ENCODE results near the gene TTF2. TPM values are rescaled to one million over a fixed set of nuclear protein-coding genes. Genes with fewer than 3 reads are reported as not detected.

TTF2 gene
- total RNA-seq, 1 experiment from 2014 or later = 31.9 TPM

GRCh38 chr1:117076648-117077047 lies 16.5 kb downstream of the TTF2 start:
- ChIA-PET CTCF (no interaction called here), POLR2A (no interaction called here)

GRCh38 chr1:117077267-117077666 lies 17.1 kb downstream of the TTF2 start:
- H3K4me1 Mint-ChIP-seq (ENCODE audit: low read depth, unreplicated experiment) = no peaks in the 10 kb centered on the region
- intact Hi-C loops (cut with micrococcal nuclease; ENCODE audit: unreplicated experiment) = no loop called here
- no peaks in the 10 kb centered on the region for H3K9me3 Mint-ChIP-seq (ENCODE audit: unreplicated experiment)
- no peak for TF ChIP-seq CTCF (IDR thresholded peaks at IDR 0.05; ENCODE audit: insufficient read depth in 1 of 2, low read depth in 1 of 2, low read length in 1 of 2, severe bottlenecking in 1 of 2, unreplicated experiment in 1 of 2)
- Histone ChIP-seq H3K4me3 (ENCODE audit: low read depth, low read length) (no peak overlapping the region), H3K36me3 (ENCODE audit: control insufficient read depth, insufficient read depth, low read length) (no peaks in the 10 kb centered on the region), H3K27me3 (replicated peaks; ENCODE audit: control insufficient read depth, insufficient read depth, low read length) (no peaks in the 10 kb centered on the region), H3K9me3 (no peaks in the 10 kb centered on the region), H3K4me1 (no peaks in the 10 kb centered on the region)
- H3K27me3 Mint-ChIP-seq (ENCODE audit: insufficient read depth, unreplicated experiment) = no peaks in the 10 kb centered on the region
- no TSS peak for BruUV-seq (replicated peaks)
- H3K27ac Mint-ChIP-seq (ENCODE audit: unreplicated experiment) = no peak overlapping the region
- ChIA-PET CTCF (no interaction called here), POLR2A (no interaction called here)
- H3K36me3 Mint-ChIP-seq (ENCODE audit: insufficient read depth, unreplicated experiment) = peaks cover 41% of the 10 kb centered on the region
- DNase-seq = no peak
- H3K4me3 Mint-ChIP-seq (ENCODE audit: unreplicated experiment) = no peak overlapping the region

More at GRCh38 chr1:117076648-117077047, 16.5 kb downstream of the TTF2 start:
- no peaks in the 10 kb centered on the region for H3K4me1 Mint-ChIP-seq (ENCODE audit: low read depth, unreplicated experiment)
- Histone ChIP-seq H3K27me3 (replicated peaks; ENCODE audit: control insufficient read depth, insufficient read depth, low read length) (no peaks in the 10 kb centered on the region), H3K4me3 (ENCODE audit: low read depth, low read length) (no peak overlapping the region), H3K9me3 (no peaks in the 10 kb centered on the region), H3K36me3 (ENCODE audit: control insufficient read depth, insufficient read depth, low read length) (no peaks in the 10 kb centered on the region), H3K4me1 (no peaks in the 10 kb centered on the region)
- intact Hi-C loops (cut with micrococcal nuclease; ENCODE audit: unreplicated experiment) = no loop called here
- no peak overlapping the region for H3K27ac Mint-ChIP-seq (ENCODE audit: unreplicated experiment)
- H3K27me3 Mint-ChIP-seq (ENCODE audit: insufficient read depth, unreplicated experiment) = no peaks in the 10 kb centered on the region
- H3K36me3 Mint-ChIP-seq (ENCODE audit: insufficient read depth, unreplicated experiment) = peaks cover 41% of the 10 kb centered on the region
- no peak for DNase-seq
- BruUV-seq (replicated peaks) = no TSS peak
- TF ChIP-seq CTCF (IDR thresholded peaks at IDR 0.05; ENCODE audit: insufficient read depth in 1 of 2, low read depth in 1 of 2, low read length in 1 of 2, severe bottlenecking in 1 of 2, unreplicated experiment in 1 of 2) = no peak
- no peaks in the 10 kb centered on the region for H3K9me3 Mint-ChIP-seq (ENCODE audit: unreplicated experiment)
- H3K4me3 Mint-ChIP-seq (ENCODE audit: unreplicated experiment) = no peak overlapping the region

- BruUV-seq (replicated peaks) = no TSS peak
Observed at GRCh38 chr1:117079737-117080136, 19.6 kb downstream of the TTF2 start.

More at GRCh38 chr1:117079737-117080136, 19.6 kb downstream of the TTF2 start:
- Mint-ChIP-seq H3K9me3 (ENCODE audit: unreplicated experiment) (no peaks in the 10 kb centered on the region), H3K27ac (ENCODE audit: unreplicated experiment) (no peak overlapping the region), H3K27me3 (ENCODE audit: insufficient read depth, unreplicated experiment) (no peaks in the 10 kb centered on the region), H3K4me1 (ENCODE audit: low read depth, unreplicated experiment) (no peaks in the 10 kb centered on the region), H3K36me3 (ENCODE audit: insufficient read depth, unreplicated experiment) (peaks cover 36% of the 10 kb centered on the region), H3K4me3 (ENCODE audit: unreplicated experiment) (no peak overlapping the region)
- Histone ChIP-seq H3K9me3 (no peaks in the 10 kb centered on the region), H3K27me3 (replicated peaks; ENCODE audit: control insufficient read depth, insufficient read depth, low read length) (no peaks in the 10 kb centered on the region), H3K36me3 (ENCODE audit: control insufficient read depth, insufficient read depth, low read length) (no peaks in the 10 kb centered on the region; the same call in 1 of the 2 replicates), H3K4me3 (ENCODE audit: low read depth, low read length) (no peak overlapping the region), H3K4me1 (no peaks in the 10 kb centered on the region)
- TF ChIP-seq CTCF (IDR thresholded peaks at IDR 0.05; ENCODE audit: insufficient read depth in 1 of 2, low read depth in 1 of 2, low read length in 1 of 2, severe bottlenecking in 1 of 2, unreplicated experiment in 1 of 2) = no peak
- CTCF ChIA-PET = no interaction called here
- no peak for DNase-seq
- intact Hi-C loops (cut with micrococcal nuclease; ENCODE audit: unreplicated experiment) = no loop called here
- POLR2A ChIA-PET = no interaction called here

Measured in Caco-2 (cell line).